ENCODE measurements around the gene CFAP69.

CFAP69 gene

DNA sequence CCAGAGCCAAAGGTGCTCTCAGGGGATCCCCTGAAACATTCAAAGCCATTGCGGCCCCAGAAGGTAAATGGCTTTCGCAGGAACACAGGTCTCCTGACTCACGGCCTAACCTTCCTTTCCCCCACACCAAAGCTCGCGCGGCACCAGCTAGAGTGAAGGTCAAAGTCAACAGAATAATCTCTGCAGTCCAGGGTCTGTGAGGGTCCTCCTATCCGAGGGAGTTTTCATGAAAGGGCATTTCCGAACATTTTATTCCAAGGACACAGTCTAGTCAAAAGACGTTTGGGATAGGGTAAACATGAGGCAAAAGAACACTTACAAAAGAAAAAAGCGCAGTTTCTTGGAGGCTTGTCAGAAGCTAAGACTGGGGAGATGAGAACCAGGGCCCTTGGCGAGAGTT lies 34.0 kb upstream of the CFAP69 start:
- DNase-seq, result no peak
- Histone ChIP-seq H3K4me3 (ENCODE audit: control insufficient read depth in 1 of 7, extremely low read depth in 1 of 7, insufficient read depth in 4 of 7, low read depth in 2 of 7, low read length in 6 of 7) (peak overlapping the region; percentile 17 to 77 (median 45)), H3K4me1 (ENCODE audit: control extremely low read depth in 1 of 4, control insufficient read depth in 4 of 4, insufficient read depth in 4 of 4, low read length in 3 of 4) (peaks cover 4 to 14% (median 8%) of the 10 kb centered on the region in 4 experiments), H3K27me3 (replicated peaks in 2 of 5; ENCODE audit: control insufficient read depth in 4 of 5, insufficient read depth in 5 of 5, low read length in 4 of 5) (peaks cover 3 to 35% (median 26%) of the 10 kb centered on the region in 5 experiments), H3K27ac (ENCODE audit: insufficient read depth in 1 of 2, low read depth in 1 of 2, low read length in 2 of 2, poor library complexity in 1 of 2, severe bottlenecking in 2 of 2) (no peak overlapping the region), H3K36me3 (ENCODE audit: control insufficient read depth in 4 of 4, insufficient read depth in 4 of 4, low read length in 3 of 4) (no peaks in the 10 kb centered on the region), H3K9me3 (ENCODE audit: control extremely low read depth in 1 of 5, control insufficient read depth in 4 of 5, insufficient read depth in 2 of 5, low read depth in 1 of 5, low read length in 4 of 5) (peaks cover 0 to 1% (median 0%) of the 10 kb centered on the region in 5 experiments)
- POLR2A ChIA-PET, result interaction anchor here (0.6 kb wide), 1 partner anchor 74 kb away, joined by 3 read pairs; no protein-coding TSS in a partner anchor
- WGBS (ENCODE audit: insufficient coverage), result 14% methylated on average over 9 of the region's 11 CpGs
- CTCF ChIA-PET, result interaction anchor here (1.0 to 1.7 kb wide), 9 partner anchors 11 to 206 kb away, joined by 3 to 9 read pairs (median 4); partner anchors contain the start of gene STEAP1

DNA sequence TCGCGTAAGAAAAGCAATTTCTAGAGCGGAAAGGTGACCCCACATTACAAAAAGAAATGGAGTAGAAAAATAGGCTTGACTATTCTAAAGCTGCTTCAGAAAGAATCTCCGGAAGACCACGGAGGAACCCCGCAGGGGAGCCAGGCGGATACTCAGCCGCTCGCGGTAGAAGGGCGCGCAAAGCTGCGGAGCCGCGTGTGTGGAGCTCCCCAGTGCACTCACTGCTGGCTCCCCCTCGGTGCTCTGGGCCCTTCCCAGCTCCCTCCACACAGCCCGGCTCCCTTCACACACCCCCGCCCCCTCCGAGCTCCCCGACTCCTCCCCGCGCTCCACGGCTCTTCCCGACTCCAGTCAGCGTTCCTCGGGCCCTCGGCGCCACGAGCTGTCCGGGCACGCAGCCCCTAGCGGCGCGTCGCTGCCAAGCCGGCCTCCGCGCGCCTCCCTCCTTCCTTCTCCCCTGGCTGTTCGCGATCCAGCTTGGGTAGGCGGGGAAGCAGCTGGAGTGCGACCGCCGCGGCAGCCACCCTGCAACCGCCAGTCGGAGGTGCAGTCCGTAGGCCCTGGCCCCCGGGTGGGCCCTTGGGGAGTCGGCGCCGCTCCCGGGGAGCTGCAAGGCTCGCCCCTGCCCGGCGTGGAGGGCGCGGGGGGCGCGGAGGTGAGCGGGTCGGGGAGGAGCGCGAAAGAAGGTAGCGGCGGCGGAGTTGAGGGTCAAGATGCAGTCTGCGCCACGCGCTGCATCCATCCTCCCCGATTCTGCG lies 33.4 kb upstream of the CFAP69 start, which contains the start of gene STEAP2:
TSS of gene STEAP2 (plus strand) at position 350 of the 758 bp plus-strand sequence. CDS start 13,343 bp downstream, outside the sequence.
- ChIA-PET CTCF (interaction anchor here (0.8 to 1.7 kb wide), 11 partner anchors 11 to 212 kb away, joined by 3 to 9 read pairs (median 4); partner anchors contain the start of gene STEAP1), POLR2A (interaction anchor here (0.6 kb wide), 1 partner anchor 73 kb away, joined by 3 read pairs; no protein-coding TSS in a partner anchor)
- Histone ChIP-seq H3K36me3 (ENCODE audit: control insufficient read depth in 4 of 4, insufficient read depth in 4 of 4, low read length in 3 of 4) (no peaks in the 10 kb centered on the region), H3K27ac (ENCODE audit: insufficient read depth in 1 of 2, low read depth in 1 of 2, low read length in 2 of 2, poor library complexity in 1 of 2, severe bottlenecking in 2 of 2) (no peak within 1 kb of the TSS), H3K27me3 (replicated peaks in 2 of 5; ENCODE audit: control insufficient read depth in 4 of 5, insufficient read depth in 5 of 5, low read length in 4 of 5) (peaks cover 3 to 35% (median 26%) of the 10 kb centered on the region in 5 experiments), H3K4me3 (ENCODE audit: control insufficient read depth in 1 of 7, extremely low read depth in 1 of 7, insufficient read depth in 4 of 7, low read depth in 2 of 7, low read length in 6 of 7) (peak within 1 kb of the TSS; percentile 17 to 77 (median 45)), H3K9me3 (ENCODE audit: control extremely low read depth in 1 of 5, control insufficient read depth in 4 of 5, insufficient read depth in 2 of 5, low read depth in 1 of 5, low read length in 4 of 5) (peaks cover 0 to 1% (median 0%) of the 10 kb centered on the region in 5 experiments), H3K4me1 (ENCODE audit: control extremely low read depth in 1 of 4, control insufficient read depth in 4 of 4, insufficient read depth in 4 of 4, low read length in 3 of 4) (peaks cover 4 to 14% (median 8%) of the 10 kb centered on the region in 4 experiments)
- peak; percentile 76 to 91 (median 89) for DNase-seq
- under 1% methylated on average over 53 of the region's 73 CpGs for WGBS (ENCODE audit: insufficient coverage)

DNA sequence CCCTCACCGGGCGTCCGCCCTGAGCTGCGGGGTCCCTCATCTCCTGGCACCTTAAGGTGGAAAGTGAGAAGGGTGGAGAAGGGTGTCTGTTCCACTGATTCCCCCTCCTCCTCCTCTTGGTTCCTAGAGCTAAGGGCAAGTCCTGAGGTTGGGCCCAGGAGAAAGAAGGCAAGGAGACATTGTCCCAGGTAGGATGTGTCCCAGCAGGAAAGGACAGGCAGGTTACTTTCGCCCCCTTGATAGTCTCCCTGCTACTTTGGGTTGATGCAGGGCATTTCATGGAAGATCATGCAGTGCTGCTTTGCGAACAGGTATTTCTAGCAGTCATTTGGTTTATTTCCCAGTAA lies 32.9 kb upstream of the CFAP69 start:
- H3K9me3 ChIP-seq (ENCODE audit: control extremely low read depth in 1 of 5, control insufficient read depth in 4 of 5, insufficient read depth in 2 of 5, low read depth in 1 of 5, low read length in 4 of 5), result peaks cover 0 to 1% (median 0%) of the 10 kb centered on the region in 5 experiments
- DNase-seq, result no peak
- H3K4me3 ChIP-seq (ENCODE audit: control insufficient read depth in 1 of 7, extremely low read depth in 1 of 7, insufficient read depth in 4 of 7, low read depth in 2 of 7, low read length in 6 of 7), result peak overlapping the region in 4 of 7 experiments; percentile 44 to 77 (median 69)
- peaks cover 4 to 14% (median 8%) of the 10 kb centered on the region in 4 experiments for H3K4me1 ChIP-seq (ENCODE audit: control extremely low read depth in 1 of 4, control insufficient read depth in 4 of 4, insufficient read depth in 4 of 4, low read length in 3 of 4)
- POLR2A ChIA-PET, result no interaction called here
- H3K27me3 ChIP-seq (replicated peaks in 2 of 5; ENCODE audit: control insufficient read depth in 4 of 5, insufficient read depth in 5 of 5, low read length in 4 of 5), result peaks cover 3 to 35% (median 28%) of the 10 kb centered on the region in 5 experiments
- no peak overlapping the region for H3K27ac ChIP-seq (ENCODE audit: insufficient read depth in 1 of 2, low read depth in 1 of 2, low read length in 2 of 2, poor library complexity in 1 of 2, severe bottlenecking in 2 of 2)
- H3K36me3 ChIP-seq (ENCODE audit: control insufficient read depth in 4 of 4, insufficient read depth in 4 of 4, low read length in 3 of 4), result no peaks in the 10 kb centered on the region
- CTCF ChIA-PET, result interaction anchor here (0.8 to 1.7 kb wide), 9 partner anchors 12 to 211 kb away, joined by 3 to 9 read pairs (median 3); partner anchors contain the start of gene STEAP1
- 58% methylated on average over 2 of the region's 6 CpGs for WGBS (ENCODE audit: insufficient coverage)

DNA sequence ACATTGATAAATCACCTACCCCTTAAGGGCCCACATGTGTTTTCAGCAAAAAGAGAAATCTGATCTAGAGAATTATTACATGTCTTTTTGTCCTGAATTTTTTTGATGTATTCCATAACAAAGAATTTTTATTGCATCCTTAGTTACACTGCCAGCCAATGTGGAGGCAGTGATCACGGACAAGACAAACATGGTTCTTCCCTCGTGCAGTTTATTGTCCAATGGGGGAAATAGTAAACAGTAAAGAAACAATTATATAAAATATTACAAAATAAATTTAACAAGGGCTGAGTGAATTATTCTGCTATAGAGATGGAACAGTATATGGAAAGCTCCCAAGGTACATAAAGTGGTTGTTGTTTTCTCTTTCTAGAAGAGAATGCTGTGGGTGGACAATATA lies 31.5 kb upstream of the CFAP69 start:
- DNase-seq, result no peak
- no CpG with 5 or more reads among the region's 2 CpGs for WGBS (ENCODE audit: insufficient coverage)
- H3K4me1 ChIP-seq (ENCODE audit: control extremely low read depth in 1 of 4, control insufficient read depth in 4 of 4, insufficient read depth in 4 of 4, low read length in 3 of 4), result peaks cover 4 to 14% (median 8%) of the 10 kb centered on the region in 4 experiments
- H3K4me3 ChIP-seq (ENCODE audit: control insufficient read depth in 1 of 7, extremely low read depth in 1 of 7, insufficient read depth in 4 of 7, low read depth in 2 of 7, low read length in 6 of 7), result no peak overlapping the region
- H3K36me3 ChIP-seq (ENCODE audit: control insufficient read depth in 4 of 4, insufficient read depth in 4 of 4, low read length in 3 of 4), result no peaks in the 10 kb centered on the region
- H3K27ac ChIP-seq (ENCODE audit: insufficient read depth in 1 of 2, low read depth in 1 of 2, low read length in 2 of 2, poor library complexity in 1 of 2, severe bottlenecking in 2 of 2), result no peak overlapping the region
- POLR2A ChIA-PET, result no interaction called here
- peaks cover 3 to 37% (median 28%) of the 10 kb centered on the region in 5 experiments for H3K27me3 ChIP-seq (replicated peaks in 2 of 5; ENCODE audit: control insufficient read depth in 4 of 5, insufficient read depth in 5 of 5, low read length in 4 of 5)
- peaks cover 0 to 1% (median 0%) of the 10 kb centered on the region in 5 experiments for H3K9me3 ChIP-seq (ENCODE audit: control extremely low read depth in 1 of 5, control insufficient read depth in 4 of 5, insufficient read depth in 2 of 5, low read depth in 1 of 5, low read length in 4 of 5)
- CTCF ChIA-PET, result no interaction called here

DNA sequence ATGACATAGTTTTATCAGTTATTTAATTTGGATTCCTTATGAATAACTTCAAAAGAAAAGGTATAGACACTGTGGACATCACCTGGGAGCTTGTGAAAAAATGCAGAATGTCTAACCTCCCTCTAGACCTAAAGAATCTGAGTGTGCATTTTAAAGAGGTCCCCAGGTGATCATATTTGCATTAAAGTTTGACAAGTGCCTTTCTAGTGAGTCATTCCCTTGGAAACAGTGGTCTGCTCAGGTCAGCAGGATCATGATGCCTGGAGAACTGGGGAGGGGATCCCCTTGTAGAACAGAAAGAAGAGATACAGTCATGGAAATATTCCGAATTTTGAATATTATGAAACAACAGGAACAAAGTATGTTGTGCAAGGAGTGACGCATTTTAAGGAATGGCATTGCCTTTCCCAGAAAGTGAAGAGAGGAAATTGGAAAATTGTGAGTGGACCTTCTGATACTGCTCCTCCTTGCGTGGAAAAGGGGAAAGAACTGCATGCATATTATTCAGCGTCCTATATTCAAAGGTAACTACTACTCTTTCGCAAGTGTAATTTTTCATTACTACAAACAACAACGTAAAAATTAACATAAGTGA lies 28.8 kb upstream of the CFAP69 start:
- no peak overlapping the region for H3K27ac ChIP-seq (ENCODE audit: insufficient read depth in 1 of 2, low read depth in 1 of 2, low read length in 2 of 2, poor library complexity in 1 of 2, severe bottlenecking in 2 of 2)
- no peak overlapping the region for H3K4me3 ChIP-seq (ENCODE audit: control insufficient read depth in 1 of 7, extremely low read depth in 1 of 7, insufficient read depth in 4 of 7, low read depth in 2 of 7, low read length in 6 of 7)
- ChIA-PET POLR2A (no interaction called here), CTCF (interaction anchor here (0.9 to 1.0 kb wide), 3 partner anchors 19 to 65 kb away, joined by 3 read pairs; no protein-coding TSS in a partner anchor)
- no peaks in the 10 kb centered on the region for H3K36me3 ChIP-seq (ENCODE audit: control insufficient read depth in 4 of 4, insufficient read depth in 4 of 4, low read length in 3 of 4)
- H3K27me3 ChIP-seq (replicated peaks in 2 of 5; ENCODE audit: control insufficient read depth in 4 of 5, insufficient read depth in 5 of 5, low read length in 4 of 5), result peaks cover 3 to 20% (median 17%) of the 10 kb centered on the region in 5 experiments
- WGBS (ENCODE audit: insufficient coverage), result 88% methylated on average over 2 of the region's 6 CpGs
- no peaks in the 10 kb centered on the region for H3K9me3 ChIP-seq (ENCODE audit: control extremely low read depth in 1 of 5, control insufficient read depth in 4 of 5, insufficient read depth in 2 of 5, low read depth in 1 of 5, low read length in 4 of 5)
- peaks cover 0 to 9% (median 5%) of the 10 kb centered on the region in 4 experiments for H3K4me1 ChIP-seq (ENCODE audit: control extremely low read depth in 1 of 4, control insufficient read depth in 4 of 4, insufficient read depth in 4 of 4, low read length in 3 of 4)
- DNase-seq, result no peak

DNA sequence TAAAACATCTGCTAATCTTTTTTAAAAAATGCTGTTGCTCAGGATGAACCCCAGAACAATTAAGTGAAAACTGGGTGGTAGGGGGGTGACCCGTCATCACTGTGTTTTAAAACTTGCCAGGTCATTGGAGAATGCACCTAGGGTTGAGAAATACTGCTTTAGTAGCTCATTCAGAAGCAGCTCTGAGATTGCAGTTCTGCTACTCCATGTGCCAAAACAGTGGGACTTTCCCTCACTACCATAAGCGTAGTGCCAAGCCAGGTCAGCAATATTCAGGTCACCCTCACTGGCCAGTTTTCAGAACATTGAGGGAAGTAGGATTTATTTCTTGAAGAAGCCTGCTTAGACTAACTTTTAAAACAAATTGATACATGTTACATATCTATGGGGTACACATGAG lies 28.2 kb upstream of the CFAP69 start:
- no peak for DNase-seq
- Histone ChIP-seq H3K27ac (ENCODE audit: insufficient read depth in 1 of 2, low read depth in 1 of 2, low read length in 2 of 2, poor library complexity in 1 of 2, severe bottlenecking in 2 of 2) (no peak overlapping the region), H3K27me3 (replicated peaks in 2 of 5; ENCODE audit: control insufficient read depth in 4 of 5, insufficient read depth in 5 of 5, low read length in 4 of 5) (peaks cover 3 to 19% (median 13%) of the 10 kb centered on the region in 5 experiments), H3K9me3 (ENCODE audit: control extremely low read depth in 1 of 5, control insufficient read depth in 4 of 5, insufficient read depth in 2 of 5, low read depth in 1 of 5, low read length in 4 of 5) (no peaks in the 10 kb centered on the region), H3K36me3 (ENCODE audit: control insufficient read depth in 4 of 4, insufficient read depth in 4 of 4, low read length in 3 of 4) (no peaks in the 10 kb centered on the region), H3K4me1 (ENCODE audit: control extremely low read depth in 1 of 4, control insufficient read depth in 4 of 4, insufficient read depth in 4 of 4, low read length in 3 of 4) (peaks cover 0 to 6% (median 3%) of the 10 kb centered on the region in 4 experiments), H3K4me3 (ENCODE audit: control insufficient read depth in 1 of 7, extremely low read depth in 1 of 7, insufficient read depth in 4 of 7, low read depth in 2 of 7, low read length in 6 of 7) (no peak overlapping the region)
- ChIA-PET CTCF (no interaction called here), POLR2A (no interaction called here)
- 100% methylated on average over 1 of the region's 2 CpGs for WGBS (ENCODE audit: insufficient coverage)

All from common myeloid progenitor, CD34-positive (primary cell).